GM21723 (cell line): Measurements from ENCODE around the gene CPE.

ENCODE experiments used
- ATAC-seq: cut with Tn5 transposase; IDR thresholded peaks from one replicate; pipeline ENCODE4 v1.9.1; 2021; ENCODE audit warnings: mild to moderate bottlenecking, moderate library complexity; ENCODE audit not compliant: unreplicated experiment

CPE gene

DNA sequence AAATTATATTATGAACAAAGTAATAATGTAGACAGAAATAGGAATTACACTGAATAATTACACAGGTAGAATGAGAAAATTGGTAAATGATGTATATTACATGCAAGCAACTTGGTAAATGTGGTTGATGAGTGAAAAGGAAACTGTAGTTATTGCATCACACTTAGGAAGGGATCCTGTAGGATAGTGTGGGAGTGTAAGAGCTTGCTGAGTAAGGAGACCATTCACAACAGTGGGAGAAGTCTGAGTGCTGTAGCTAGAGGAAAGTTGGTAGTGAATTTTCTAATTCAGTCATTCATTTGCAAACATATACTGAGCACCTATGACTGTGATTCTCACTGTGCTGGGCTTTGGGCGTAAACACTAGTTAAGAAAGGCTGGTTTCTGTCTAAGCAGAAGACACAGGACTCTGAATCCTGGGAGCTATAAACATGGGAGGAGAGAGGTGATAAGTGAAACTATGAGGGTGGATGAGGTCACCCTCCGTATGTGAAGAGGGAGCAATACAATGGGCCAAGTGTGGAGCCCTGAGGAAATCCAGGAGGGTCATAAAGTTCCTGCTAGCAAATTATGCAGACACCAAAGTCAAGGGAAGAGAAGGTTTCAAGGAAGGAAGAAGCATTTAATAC, 14.2 kb upstream of the CPE start:
- ATAC-seq = no peak

DNA sequence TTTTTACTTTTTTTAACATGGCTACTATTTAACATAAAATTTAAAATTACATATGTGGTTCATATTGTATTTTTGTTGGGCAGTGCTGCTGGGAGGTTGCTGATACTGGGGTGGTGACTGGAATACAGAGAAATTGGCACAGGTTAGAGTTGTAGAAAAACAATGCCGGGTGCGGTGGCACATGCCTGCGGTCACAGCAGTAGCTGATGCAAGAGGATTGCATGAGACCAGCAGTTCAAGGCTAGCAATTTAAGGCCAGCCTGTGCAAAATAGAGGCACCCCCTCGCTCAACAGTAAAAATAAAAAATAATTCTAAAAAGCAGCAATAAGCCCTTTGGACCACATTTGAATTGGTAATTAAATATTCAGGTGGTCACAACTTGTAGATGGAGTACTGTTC, 11.8 kb upstream of the CPE start:
- no peak for ATAC-seq

DNA sequence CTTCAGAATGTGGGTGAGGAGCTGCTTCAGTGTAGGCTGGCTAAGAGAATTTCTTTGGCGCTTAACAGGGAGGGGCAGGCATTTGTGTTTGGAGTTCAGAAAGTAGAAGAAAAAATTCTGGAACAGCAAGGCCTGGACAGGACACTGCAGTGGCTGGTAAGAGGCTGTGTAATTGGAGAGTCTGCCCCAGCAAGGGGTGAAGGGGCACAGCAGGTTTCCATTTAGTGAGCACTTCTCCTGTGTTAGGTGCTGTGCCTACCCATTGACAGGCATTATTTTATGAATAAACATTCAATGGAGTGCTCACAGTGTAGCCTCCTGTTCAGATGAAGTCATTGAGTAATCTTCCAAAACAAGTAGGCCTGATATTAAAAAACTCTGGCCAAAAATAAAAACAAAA, 10.7 kb upstream of the CPE start:
- ATAC-seq = no peak

DNA sequence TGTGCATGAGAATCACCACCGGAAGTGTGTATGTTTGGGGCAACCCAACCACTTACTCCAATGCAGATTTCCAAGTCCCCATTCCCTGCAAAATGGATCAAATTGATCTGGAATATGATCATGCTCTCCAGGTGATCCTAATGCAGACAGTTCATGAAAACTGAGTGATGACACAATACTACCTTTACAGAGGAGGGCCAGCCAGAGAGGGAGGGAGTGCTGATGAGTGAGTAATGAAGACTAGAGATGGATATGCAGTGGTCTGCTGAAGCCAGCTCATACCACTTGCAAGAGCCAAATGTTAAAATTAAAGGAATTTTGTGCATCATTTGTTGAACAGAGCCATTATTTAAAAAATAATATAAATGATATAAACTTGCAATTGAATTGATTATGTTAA, 10.2 kb upstream of the CPE start:
- no peak for ATAC-seq

DNA sequence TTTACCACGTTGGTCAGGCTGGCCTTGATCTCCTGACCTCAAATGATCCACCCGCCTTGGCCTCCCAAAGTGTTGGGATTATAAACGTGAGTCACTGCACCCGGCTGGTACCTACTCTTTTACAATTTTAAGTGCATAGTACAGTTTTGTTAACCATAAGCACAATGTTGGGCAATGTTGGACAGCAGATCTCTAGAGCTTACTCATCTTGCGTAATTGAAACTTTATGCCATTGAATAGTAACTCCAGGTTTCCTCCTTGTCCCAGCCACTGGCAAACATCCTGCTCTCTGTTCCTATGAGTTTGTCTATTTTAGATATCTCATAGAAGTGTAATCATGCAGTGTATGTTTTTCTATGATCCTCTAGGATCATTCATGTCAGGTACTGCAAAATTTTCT, 9.3 kb upstream of the CPE start:
- ATAC-seq = no peak

DNA sequence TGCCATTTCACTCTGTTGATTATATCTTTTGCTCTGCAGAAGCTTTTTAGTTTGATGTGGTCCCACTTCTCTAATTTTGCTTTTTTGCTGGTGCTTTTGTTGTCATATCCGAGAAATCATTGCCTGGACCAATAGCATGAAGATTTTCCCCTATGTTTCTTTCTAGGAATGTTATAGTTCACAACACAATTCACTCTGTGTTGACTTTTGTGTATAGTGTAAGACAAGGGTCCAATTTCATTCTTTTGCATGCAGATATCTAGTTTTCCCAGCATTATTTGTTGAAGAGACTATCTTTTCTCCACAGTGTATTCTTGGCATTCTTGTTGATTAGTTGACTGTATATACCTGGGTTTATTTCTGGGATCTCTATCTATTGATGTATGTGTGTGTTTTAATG, 8.3 kb upstream of the CPE start:
- no peak for ATAC-seq

DNA sequence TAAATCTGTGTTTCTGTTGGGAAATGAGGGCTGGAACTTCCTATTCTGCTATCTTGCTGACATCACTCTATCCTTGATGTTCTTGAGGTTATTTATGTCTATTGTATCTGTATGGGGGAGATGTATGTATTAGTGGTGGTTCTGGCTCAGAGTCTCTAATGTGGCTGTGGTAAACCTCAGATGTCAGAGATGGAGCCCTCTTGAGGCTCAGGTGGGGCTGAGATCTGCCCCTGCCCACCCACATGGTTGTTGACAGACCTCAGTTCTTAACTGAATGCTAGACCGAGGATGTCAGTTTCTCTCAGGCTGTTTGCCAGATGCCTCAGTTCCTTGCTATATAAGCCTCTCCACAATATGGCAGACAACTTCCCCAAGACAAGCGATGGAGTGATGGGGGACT, 3.3 kb upstream of the CPE start:
- ATAC-seq = no peak

DNA sequence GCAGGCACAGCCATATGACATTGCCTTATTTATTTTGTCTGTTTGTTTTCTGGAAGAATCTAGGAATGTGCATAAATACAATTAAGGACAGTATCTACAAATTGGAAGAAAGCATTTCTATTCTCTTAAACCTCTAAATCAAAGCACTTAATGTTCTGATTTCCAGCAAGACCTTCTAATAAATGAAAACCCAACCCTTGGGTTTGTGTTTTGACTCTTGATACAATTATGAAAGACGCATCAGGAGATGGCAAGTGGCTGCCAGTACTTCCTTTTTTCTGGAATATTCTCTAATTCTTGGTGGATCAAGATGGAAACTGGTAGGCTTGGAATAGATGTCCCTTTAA, 437 bp upstream of the CPE start:
- no peak for ATAC-seq

DNA sequence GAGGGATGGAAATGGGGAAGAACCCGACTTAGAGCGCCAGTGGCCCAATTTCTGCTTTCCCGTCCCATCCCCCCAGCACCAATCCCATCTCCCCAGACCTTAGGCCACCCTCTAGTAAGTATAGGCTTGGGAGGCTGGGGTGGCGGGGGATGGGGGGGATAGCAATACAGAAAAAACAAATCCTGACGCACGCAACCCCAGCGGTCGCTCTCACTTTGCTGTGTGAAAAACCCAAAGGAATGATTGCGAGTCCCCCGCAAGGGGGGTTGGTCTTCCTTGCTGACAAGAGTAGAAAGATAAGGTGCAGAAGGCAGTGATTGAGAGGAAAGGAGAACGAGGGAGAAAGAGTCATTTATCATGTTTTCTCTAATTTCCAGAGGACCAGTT, 863 bp downstream of the CPE start:
- no peak for ATAC-seq

DNA sequence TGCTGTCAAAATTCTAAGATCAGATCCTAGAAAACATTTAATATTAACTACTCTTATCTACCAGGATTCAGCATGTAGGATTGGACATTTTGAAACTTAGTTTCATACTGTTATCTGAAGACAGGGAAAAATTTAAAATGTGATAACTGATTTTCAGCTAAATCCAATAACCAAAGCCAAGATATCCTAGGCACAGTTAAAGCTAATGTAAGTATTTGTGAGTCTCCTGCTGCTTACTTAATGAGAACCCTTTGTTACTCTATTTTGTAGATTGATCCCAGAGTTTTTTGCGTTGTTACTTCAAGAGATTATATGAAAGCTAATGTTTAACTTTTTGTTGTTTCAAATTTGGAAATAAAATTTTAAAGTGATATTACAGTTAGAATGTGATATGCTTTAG, 2.0 kb downstream of the CPE start:
- ATAC-seq = no peak

DNA sequence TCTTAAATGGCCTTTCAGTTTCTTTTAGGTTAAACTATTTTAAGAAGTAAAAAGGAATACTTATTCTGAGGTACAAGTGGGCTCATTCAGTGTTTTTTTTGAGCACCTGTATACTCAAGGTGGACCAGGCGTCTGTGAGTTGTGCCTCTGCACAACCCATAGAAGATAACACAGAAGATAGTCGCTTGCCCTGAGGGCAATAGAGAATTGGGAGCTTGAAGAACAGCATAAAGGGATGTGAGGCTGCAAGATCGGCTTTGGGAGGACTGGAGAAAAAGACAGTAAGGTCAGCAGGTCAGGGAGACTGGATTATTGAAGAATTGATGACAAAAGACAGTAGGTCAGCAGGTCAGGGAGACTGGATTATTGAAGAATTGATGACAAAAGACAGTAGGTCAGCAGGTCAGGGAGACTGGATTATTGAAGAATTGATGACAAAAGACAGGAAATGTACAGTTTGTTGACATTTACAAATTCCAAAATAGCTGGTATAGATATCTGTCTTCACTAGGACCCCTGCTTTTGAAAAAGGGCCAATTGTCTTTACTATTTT, 3.1 kb downstream of the CPE start:
- ATAC-seq = no peak

DNA sequence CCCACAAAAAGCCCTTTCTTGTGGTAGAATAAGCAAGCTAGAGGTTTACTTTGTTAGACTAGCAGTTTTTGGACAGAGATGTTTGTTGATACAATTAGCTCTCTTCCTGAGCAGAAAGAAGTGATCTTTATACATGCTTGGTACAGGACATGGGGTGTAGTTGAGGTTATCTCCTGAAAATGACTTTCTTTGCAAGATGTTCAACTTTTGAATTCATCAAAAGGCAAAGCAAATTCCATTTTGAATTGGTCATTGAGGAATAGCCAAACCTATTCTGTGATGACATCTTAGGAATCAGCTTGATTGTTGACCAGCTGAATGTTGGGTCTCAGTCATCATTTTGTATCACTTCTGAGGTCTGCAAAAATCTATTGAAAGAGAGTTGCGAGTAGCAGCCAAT, 3.8 kb downstream of the CPE start:
- no peak for ATAC-seq

DNA sequence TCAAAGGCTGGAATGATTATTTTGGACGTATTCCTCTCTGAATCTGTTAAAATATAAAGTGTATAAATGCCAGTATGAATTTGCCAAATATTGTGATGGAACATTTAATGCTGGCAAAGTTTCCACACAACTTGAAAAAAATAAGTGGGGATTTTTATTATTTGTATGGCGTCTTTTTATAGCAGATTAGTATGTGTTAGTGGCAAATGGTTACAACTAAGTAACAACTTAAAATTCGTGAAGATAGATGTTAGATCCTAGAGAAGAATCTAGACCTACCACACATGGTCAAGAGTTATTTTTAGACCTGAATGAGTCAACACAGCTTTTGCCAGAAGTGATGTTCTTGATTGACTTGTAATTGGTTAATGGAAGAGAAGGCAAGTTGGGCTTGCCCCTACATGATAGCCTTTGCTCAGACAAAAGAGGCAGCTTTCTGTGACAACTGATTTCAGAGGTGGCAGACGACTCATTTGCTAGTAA, 4.8 kb downstream of the CPE start:
- no peak for ATAC-seq

DNA sequence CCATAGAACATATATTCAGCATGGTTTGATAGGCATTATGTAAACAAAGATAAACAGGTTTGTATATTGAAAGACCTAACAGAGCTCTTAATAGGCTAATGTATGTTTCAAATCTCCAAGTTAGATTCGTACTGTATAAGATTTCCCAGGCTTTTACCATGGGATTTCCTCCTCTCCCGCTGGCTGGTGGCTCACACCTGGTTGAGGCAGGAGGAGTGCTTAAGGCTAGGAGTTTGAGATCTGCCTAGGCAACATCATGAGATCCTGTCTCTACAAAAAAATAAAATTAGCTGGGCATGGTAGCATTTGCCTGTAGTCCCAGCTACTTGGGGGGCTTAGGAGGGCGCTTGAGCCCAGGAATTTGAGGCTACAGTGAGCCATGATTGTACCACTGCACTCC, 5.4 kb downstream of the CPE start:
- no peak for ATAC-seq

DNA sequence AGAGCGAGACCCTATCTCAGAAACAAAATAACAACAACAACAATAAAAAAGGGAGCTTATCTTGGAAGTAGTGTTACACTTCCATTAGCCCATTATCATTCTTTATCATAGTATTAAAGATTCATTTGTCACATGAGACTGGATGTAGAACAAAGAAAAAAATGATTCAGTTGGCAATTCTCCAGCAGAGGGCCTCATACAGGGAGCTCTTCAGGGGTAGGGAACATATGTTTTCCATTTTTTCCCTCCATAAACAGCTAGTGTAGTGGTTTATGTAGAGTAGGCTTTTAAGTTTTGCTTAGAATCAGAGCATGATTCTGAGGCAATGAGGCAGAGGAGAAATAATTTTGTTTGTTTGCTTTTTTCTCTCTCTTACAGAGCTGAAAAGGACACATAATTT, 5.8 kb downstream of the CPE start:
- no peak for ATAC-seq

DNA sequence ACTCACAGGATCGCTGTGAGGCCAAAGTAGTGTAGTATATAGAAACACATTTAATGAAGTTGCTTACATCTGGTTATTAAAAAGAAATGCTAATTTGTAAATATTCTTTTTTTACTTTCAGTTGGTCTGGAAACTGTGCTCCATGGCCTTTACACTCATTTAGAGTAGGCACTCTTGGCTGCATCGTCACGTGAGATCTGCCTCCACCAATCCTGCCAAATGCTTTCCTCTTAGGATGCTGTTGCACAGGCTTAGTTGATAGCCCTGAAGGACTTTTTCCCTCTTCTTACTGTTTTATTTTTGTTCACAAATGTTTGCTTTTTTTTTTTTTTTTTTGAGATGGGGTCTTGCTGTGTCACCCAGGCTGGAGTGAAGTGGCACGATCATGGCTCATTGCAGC, 6.3 kb downstream of the CPE start:
- ATAC-seq = no peak

DNA sequence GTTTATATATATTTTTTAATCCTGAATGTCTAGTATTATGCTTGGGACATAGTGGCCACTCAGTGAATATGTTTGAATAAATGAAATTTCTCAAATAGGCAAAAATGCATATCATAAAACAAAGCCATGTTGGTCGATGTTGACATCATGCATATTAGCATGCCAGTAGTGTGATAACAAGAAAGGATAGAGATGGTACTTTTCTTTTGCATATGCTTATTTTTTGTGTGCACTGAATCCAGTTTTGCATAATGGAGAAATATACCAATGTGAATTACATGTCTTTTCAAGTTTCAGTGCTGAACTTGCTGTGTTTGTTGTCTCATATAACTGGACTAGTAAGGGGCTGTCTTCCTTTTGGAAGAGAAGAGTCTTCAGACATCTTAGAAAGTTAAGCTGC, 7.5 kb downstream of the CPE start:
- no peak for ATAC-seq

DNA sequence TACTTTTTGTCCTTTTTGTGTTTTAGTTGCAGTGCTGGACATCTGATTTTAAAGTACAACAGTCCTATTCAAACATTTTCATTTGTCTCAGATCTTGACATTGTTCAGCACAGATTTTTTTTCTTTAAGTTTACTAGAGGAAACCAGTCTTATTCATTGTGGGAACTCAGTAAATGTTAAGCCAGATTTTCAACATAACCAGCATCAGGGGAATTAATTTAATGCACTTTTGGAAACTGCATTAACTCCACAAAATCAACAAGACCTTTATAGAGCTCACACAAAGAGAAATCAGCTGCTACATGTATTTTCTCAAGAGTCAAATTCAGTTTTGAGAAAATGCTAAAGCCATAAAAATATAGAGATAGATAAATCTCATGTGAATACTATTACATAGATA, 9.9 kb downstream of the CPE start:
- no peak for ATAC-seq

DNA sequence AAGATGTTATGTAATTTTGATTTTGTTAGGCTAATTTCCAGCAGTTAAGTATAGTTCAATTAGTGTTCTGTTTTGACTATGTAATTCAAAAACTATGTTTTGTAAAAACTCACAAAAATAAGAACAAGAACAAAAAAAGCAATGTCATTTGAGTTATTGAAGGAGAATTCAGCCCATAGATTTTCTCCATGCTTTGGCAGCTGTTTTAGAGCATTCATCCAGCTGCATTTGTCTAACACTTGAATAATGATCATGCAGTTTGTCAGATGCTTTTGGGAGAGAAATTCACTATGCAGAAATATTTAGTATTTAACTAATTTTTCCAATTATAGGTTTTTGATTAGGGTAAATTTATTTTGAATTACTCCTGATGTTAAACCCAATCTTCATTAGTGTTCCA, 14.2 kb downstream of the CPE start:
- no peak for ATAC-seq

DNA sequence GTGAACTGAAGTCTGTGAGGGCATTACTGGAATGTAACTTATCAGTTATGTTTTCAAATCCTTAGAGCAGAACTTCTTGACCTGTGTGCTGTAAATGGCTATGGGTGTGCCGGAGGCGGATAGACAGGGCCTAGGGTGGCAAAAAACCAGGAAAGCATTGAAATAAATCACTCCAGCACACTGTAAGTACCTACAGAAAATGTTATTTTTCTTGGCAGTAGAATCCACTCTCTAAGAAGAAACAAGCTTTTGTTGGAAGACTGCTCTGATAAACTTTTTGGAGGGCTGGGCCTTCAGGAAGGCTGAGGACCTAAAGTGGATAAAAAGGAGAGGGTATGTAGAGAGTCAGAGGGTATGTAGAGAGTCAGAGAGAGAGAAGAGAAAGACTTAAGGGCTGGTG, 14.9 kb downstream of the CPE start:
- ATAC-seq = no peak

DNA sequence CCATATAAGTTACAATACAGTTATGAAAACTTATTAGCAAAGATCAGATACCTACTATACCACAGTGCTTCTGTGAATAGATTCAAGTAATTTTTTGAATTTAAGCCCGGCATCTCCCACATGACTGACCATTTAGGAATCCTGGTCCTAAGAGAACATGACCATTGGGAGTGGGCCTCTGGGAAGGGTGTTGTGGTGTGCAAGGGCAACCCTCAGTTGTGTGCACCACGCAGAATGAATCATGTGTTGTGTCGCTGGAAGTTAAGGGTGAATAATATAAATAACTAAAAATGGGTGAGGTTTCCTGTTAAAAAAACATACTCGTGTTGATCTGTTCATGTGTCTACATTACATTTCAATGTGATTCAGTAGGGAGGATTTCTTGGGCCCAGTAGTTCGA, 15.5 kb downstream of the CPE start:
- ATAC-seq = no peak

DNA sequence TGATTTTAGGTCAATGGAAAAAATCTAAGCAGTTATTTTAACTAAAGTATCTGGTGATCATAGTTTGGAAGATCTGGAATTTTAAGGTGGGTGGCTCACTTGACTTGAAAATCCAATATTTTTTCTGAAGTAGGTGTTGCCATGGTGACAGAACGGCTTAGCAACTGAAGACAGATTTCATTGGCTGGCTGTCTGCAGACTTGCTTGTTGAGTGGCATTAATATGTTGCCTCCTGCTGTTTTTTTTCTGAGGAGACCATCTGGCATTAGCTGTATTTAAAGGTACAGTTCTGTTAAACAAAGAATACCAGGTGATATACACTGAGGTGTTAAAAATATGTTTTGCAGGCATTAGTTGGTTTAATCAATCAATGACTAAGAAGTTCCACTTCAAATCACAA, 19.8 kb downstream of the CPE start:
- ATAC-seq = peak; percentile 51

DNA sequence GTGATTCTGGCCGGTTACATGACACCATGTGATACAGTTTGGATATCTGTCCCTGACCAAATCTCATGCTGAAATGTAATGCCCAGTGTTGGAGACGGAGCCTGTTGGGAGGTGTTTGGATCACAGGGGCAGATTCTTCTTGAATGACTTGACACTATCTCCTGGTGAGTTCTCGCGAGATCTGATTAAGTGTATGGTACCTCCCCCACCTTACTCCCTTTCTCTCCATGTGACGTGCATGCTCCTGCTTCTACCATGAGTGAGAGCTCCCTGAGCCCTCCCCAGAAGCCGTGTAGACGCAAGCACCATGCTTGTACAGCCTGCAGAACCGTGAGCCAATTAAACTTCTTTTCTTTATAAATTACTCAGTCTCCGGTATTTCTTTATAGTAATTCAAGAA, 23.6 kb downstream of the CPE start:
- no peak for ATAC-seq
